DMS 273 (cell line): Measurements from ENCODE around the gene TNFSF13.

Experiments
- DNase-seq: peaks from one replicate; lab custom pipeline; 2025; ENCODE audit not compliant: unreplicated experiment; lab: John Stamatoyannopoulos, UW

The TNFSF13 gene

GRCh38 chr17:7551396-7551795 is 7.2 kb upstream of the TNFSF13 start:
- DNase-seq: no peak

- DNase-seq: no peak
Measured at GRCh38 chr17:7552621-7553051, 5.9 kb upstream of the TNFSF13 start.

- no peak for DNase-seq
Measured at GRCh38 chr17:7553356-7553755, 5.2 kb upstream of the TNFSF13 start.

GRCh38 chr17:7555320-7555948 is 3.1 kb upstream of the TNFSF13 start:
- no peak for DNase-seq

GRCh38 chr17:7556627-7557026 is 1.9 kb upstream of the TNFSF13 start:
- no peak for DNase-seq

- DNase-seq: no peak
Measured at GRCh38 chr17:7557147-7557764, 1.3 kb upstream of the TNFSF13 start.

GRCh38 chr17:7557775-7558543 is 591 bp upstream of the TNFSF13 start:
- peak; percentile 48 for DNase-seq

- no peak for DNase-seq
Measured at GRCh38 chr17:7559320-7560171, 996 bp downstream of the TNFSF13 start.

GRCh38 chr17:7560172-7561027 is 1.9 kb downstream of the TNFSF13 start:
- peak; percentile 46 for DNase-seq

- peak; percentile 90 for DNase-seq
Measured at GRCh38 chr17:7561028-7561575, 2.6 kb downstream of the TNFSF13 start.

GRCh38 chr17:7561589-7562207 is 3.1 kb downstream of the TNFSF13 start, which contains the start of gene SENP3:
SENP3 (plus strand) TSS chr17:7561919; CDS start chr17:7563077, 1,158 bp downstream.
- peak; percentile 94 for DNase-seq

GRCh38 chr17:7562208-7562605 is 3.7 kb downstream of the TNFSF13 start:
- DNase-seq: peak; percentile 52

GRCh38 chr17:7563115-7563869 is 4.7 kb downstream of the TNFSF13 start:
- DNase-seq: no peak

- no peak for DNase-seq
Measured at GRCh38 chr17:7569571-7569970, 11.0 kb downstream of the TNFSF13 start.

GRCh38 chr17:7570351-7570750 is 11.8 kb downstream of the TNFSF13 start:
- no peak for DNase-seq

GRCh38 chr17:7572338-7572587 is 13.7 kb downstream of the TNFSF13 start:
- DNase-seq: no peak

- DNase-seq: peak; percentile 99
Measured at GRCh38 chr17:7572588-7573323, 14.2 kb downstream of the TNFSF13 start.

- DNase-seq: peak; percentile 87
Measured at GRCh38 chr17:7573324-7574080, 15.0 kb downstream of the TNFSF13 start.
